ENCODE data around the gene ENTPD8.

The ENTPD8 gene

GRCh38 chr9:137434498-137435380, 6.4 kb downstream of the ENTPD8 start:
- TF ChIP-seq CTCF (IDR thresholded peaks at IDR 0.05; ENCODE audit: insufficient read depth, low read depth, low read length, missing control alignments): no peak
- no peak overlapping the region for H3K4me3 ChIP-seq (ENCODE audit: low read length)
- DNase-seq (ENCODE audit: low read depth): no peak

- TF ChIP-seq CTCF (IDR thresholded peaks at IDR 0.05; ENCODE audit: insufficient read depth, low read depth, low read length, missing control alignments): no peak
- DNase-seq (ENCODE audit: low read depth): no peak
- no peak overlapping the region for H3K4me3 ChIP-seq (ENCODE audit: low read length)
Observed at GRCh38 chr9:137433916-137434431, 7.2 kb downstream of the ENTPD8 start.

- no peak for TF ChIP-seq CTCF (IDR thresholded peaks at IDR 0.05; ENCODE audit: insufficient read depth, low read depth, low read length, missing control alignments)
- DNase-seq (ENCODE audit: low read depth): no peak
- no peak overlapping the region for H3K4me3 ChIP-seq (ENCODE audit: low read length)
Observed at GRCh38 chr9:137433349-137433915, 7.7 kb downstream of the ENTPD8 start.

GRCh38 chr9:137432687-137433348, 8.3 kb downstream of the ENTPD8 start:
- no peak for DNase-seq (ENCODE audit: low read depth)
- no peak overlapping the region for H3K4me3 ChIP-seq (ENCODE audit: low read length)
- TF ChIP-seq CTCF (IDR thresholded peaks at IDR 0.05; ENCODE audit: insufficient read depth, low read depth, low read length, missing control alignments): no peak

- no peak overlapping the region for H3K4me3 ChIP-seq (ENCODE audit: low read length)
- no peak for TF ChIP-seq CTCF (IDR thresholded peaks at IDR 0.05; ENCODE audit: insufficient read depth, low read depth, low read length, missing control alignments)
- DNase-seq (ENCODE audit: low read depth): no peak
Observed at GRCh38 chr9:137431416-137431931, 9.7 kb downstream of the ENTPD8 start.

GRCh38 chr9:137430723-137431415, 10.3 kb downstream of the ENTPD8 start:
- no peak for TF ChIP-seq CTCF (IDR thresholded peaks at IDR 0.05; ENCODE audit: insufficient read depth, low read depth, low read length, missing control alignments)
- H3K4me3 ChIP-seq (ENCODE audit: low read length): no peak overlapping the region
- DNase-seq (ENCODE audit: low read depth): no peak
